Astrocyte (in vitro differentiated cells and primary cell): ENCODE results near the gene PSMD1. TPM values are rescaled to one million over a fixed set of nuclear protein-coding genes. Genes with fewer than 3 reads are reported as not detected.

Source experiments
- DNase-seq: peaks from one replicate; pipeline ENCODE4 v3.0.0-alpha.2; 2010; ENCODE audit warnings: low read depth
- FAIRE-seq: peaks from 2 replicates; lab custom pipeline; 2011; peaks lifted over from hg19 to GRCh38; lab: Jason Lieb, UNC
- H2AFZ ChIP-seq: 2 replicates; pipeline ENCODE4 v1.6.0; 2012; ENCODE audit warnings: low read depth, low read length, inconsistent platforms
- H3K27ac ChIP-seq: 2 replicates; pipeline ENCODE4 v1.5.1; 2011; ENCODE audit warnings: low read depth, low read length, inconsistent platforms
- H3K27me3 ChIP-seq: 2 replicates; pipeline ENCODE4 v1.6.0; 2011; ENCODE audit warnings: low read length, inconsistent platforms; ENCODE audit not compliant: insufficient read depth
- H3K36me3 ChIP-seq: 2 replicates; pipeline ENCODE4 v1.5.1; 2011; ENCODE audit warnings: low read length, inconsistent platforms; ENCODE audit not compliant: insufficient read depth
- H3K4me1 ChIP-seq: 2 replicates; pipeline ENCODE4 v1.5.1; 2011; ENCODE audit warnings: low read length, inconsistent platforms; ENCODE audit not compliant: insufficient read depth
- H3K4me2 ChIP-seq: 2 replicates; pipeline ENCODE4 v1.6.0; 2012; ENCODE audit warnings: low read length, inconsistent platforms
- H3K4me3 ChIP-seq: 2 replicates; pipeline ENCODE4 v1.5.1; 2011; ENCODE audit warnings: low read depth, mild to moderate bottlenecking, low read length, inconsistent platforms; ENCODE audit not compliant: insufficient read depth
- H3K79me2 ChIP-seq: 2 replicates; pipeline ENCODE4 v1.6.0; 2012; ENCODE audit warnings: mild to moderate bottlenecking, low read length, inconsistent platforms; ENCODE audit not compliant: insufficient read depth
- H3K9ac ChIP-seq: 2 replicates; pipeline ENCODE4 v1.6.0; 2012; ENCODE audit warnings: mild to moderate bottlenecking, low read length, inconsistent platforms
- H3K9me3 ChIP-seq: 2 replicates; pipeline ENCODE4 v1.5.1; 2012; ENCODE audit warnings: low read depth, mild to moderate bottlenecking, low read length, inconsistent platforms; ENCODE audit not compliant: insufficient read depth
- H4K20me1 ChIP-seq: 2 replicates; pipeline ENCODE4 v1.6.0; 2012; ENCODE audit warnings: low read length, inconsistent platforms; ENCODE audit not compliant: insufficient read depth
- H3K27ac Mint-ChIP-seq: one replicate; pipeline ENCODE4 v1.8.0; 2021; ENCODE audit warnings: mild to moderate bottlenecking, mixed read lengths; ENCODE audit not compliant: unreplicated experiment
- H3K27me3 Mint-ChIP-seq: one replicate; pipeline ENCODE4 v1.8.0; 2021; ENCODE audit warnings: low read depth, mixed read lengths; ENCODE audit not compliant: unreplicated experiment
- H3K36me3 Mint-ChIP-seq: one replicate; pipeline ENCODE4 v1.8.0; 2021; ENCODE audit warnings: low read depth, mixed read lengths; ENCODE audit not compliant: unreplicated experiment
- H3K4me1 Mint-ChIP-seq: one replicate; pipeline ENCODE4 v1.8.0; 2021; ENCODE audit warnings: low read depth, mixed read lengths; ENCODE audit not compliant: unreplicated experiment
- H3K4me3 Mint-ChIP-seq: one replicate; pipeline ENCODE4 v1.8.0; 2021; ENCODE audit warnings: mild to moderate bottlenecking, moderate library complexity, mixed read lengths; ENCODE audit not compliant: unreplicated experiment
- H3K9me3 Mint-ChIP-seq: one replicate; pipeline ENCODE4 v1.8.0; 2021; ENCODE audit warnings: mild to moderate bottlenecking, mixed read lengths; ENCODE audit not compliant: unreplicated experiment
- EZH2 ChIP-seq: IDR thresholded peaks from 2 replicates; pipeline ENCODE4 v1.6.1; 2012; ENCODE audit warnings: mild to moderate bottlenecking, low read length, inconsistent platforms; ENCODE audit not compliant: insufficient read depth
- total RNA-seq: library from RNA; stranded (reverse); gene quantifications from 2 replicates; pipeline ENCODE4 v1.2.1, GENCODE V29; 2021
- TF ChIP-seq, protein P1 (sequence below): IDR thresholded peaks from 2 replicates; pipeline ENCODE4 v1.5.1; 2011; ENCODE audit warnings: low read depth, mild to moderate bottlenecking, inconsistent platforms, low read length, moderate library complexity; ENCODE audit not compliant: insufficient read depth

PSMD1 gene
- total RNA-seq, 1 donor from 2014 or later: 151 TPM

DNA sequence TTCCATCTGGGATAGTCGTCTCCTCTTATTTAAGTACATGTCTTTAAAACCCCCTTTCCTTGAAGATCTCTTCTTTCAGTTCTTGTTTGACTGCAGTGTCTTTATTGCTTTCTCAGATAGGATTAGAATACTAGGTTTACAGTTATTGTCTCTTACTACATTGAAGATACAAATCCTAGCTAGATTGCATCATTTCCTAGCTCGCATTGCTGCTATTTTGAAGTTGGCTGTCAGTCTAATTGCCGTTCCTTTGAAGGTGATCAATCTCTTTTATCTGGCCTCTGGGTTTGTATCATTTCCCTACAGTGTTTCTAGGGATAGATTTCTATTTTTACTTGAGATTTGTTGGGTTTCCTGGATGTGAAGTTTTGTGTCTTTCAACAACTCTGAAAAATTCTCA is 162.6 kb downstream of the PSMD1 start:
- no peak overlapping the region for H3K9ac ChIP-seq
- no peak overlapping the region for H2AFZ ChIP-seq
- no peak overlapping the region for H3K4me2 ChIP-seq
- H3K4me1 ChIP-seq: no peaks in the 10 kb centered on the region
- peaks cover 6% of the 10 kb centered on the region for H4K20me1 ChIP-seq
- Mint-ChIP-seq H3K27me3 (no peaks in the 10 kb centered on the region), H3K36me3 (peaks cover 26% of the 10 kb centered on the region), H3K4me1 (peaks cover 4% of the 10 kb centered on the region), H3K4me3 (no peak overlapping the region), H3K27ac (no peak overlapping the region), H3K9me3 (peaks cover 1% of the 10 kb centered on the region)
- no peak for DNase-seq
- no peak overlapping the region for H3K27ac ChIP-seq
- no peak overlapping the region for H3K4me3 ChIP-seq
- no peak for FAIRE-seq
- peaks cover 49% of the 10 kb centered on the region for H3K36me3 ChIP-seq
- H3K27me3 ChIP-seq: no peaks in the 10 kb centered on the region
- TF ChIP-seq, protein P1, sequence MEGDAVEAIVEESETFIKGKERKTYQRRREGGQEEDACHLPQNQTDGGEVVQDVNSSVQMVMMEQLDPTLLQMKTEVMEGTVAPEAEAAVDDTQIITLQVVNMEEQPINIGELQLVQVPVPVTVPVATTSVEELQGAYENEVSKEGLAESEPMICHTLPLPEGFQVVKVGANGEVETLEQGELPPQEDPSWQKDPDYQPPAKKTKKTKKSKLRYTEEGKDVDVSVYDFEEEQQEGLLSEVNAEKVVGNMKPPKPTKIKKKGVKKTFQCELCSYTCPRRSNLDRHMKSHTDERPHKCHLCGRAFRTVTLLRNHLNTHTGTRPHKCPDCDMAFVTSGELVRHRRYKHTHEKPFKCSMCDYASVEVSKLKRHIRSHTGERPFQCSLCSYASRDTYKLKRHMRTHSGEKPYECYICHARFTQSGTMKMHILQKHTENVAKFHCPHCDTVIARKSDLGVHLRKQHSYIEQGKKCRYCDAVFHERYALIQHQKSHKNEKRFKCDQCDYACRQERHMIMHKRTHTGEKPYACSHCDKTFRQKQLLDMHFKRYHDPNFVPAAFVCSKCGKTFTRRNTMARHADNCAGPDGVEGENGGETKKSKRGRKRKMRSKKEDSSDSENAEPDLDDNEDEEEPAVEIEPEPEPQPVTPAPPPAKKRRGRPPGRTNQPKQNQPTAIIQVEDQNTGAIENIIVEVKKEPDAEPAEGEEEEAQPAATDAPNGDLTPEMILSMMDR: no peak
- TF ChIP-seq EZH2: no peak
- peaks cover 2% of the 10 kb centered on the region for H3K79me2 ChIP-seq
- H3K9me3 ChIP-seq: no peaks in the 10 kb centered on the region

GRCh38 chr2:231221761-231222160 is 165.1 kb downstream of the PSMD1 start:
- Histone ChIP-seq H3K4me2 (no peak overlapping the region), H3K4me3 (no peak overlapping the region), H3K79me2 (no peaks in the 10 kb centered on the region), H3K27ac (peak overlapping the region; percentile 65), H3K9me3 (no peaks in the 10 kb centered on the region), H2AFZ (no peak overlapping the region), H3K36me3 (peaks cover 42% of the 10 kb centered on the region), H3K27me3 (no peaks in the 10 kb centered on the region), H3K4me1 (no peaks in the 10 kb centered on the region), H4K20me1 (peaks cover 2% of the 10 kb centered on the region), H3K9ac (peak overlapping the region; percentile 52)
- Mint-ChIP-seq H3K27me3 (no peaks in the 10 kb centered on the region), H3K36me3 (peaks cover 10% of the 10 kb centered on the region), H3K9me3 (peaks cover 1% of the 10 kb centered on the region), H3K27ac (peak overlapping the region; percentile 35), H3K4me1 (peaks cover 4% of the 10 kb centered on the region), H3K4me3 (no peak overlapping the region)
- TF ChIP-seq, protein P1: no peak
- FAIRE-seq: no peak
- DNase-seq: no peak

Other genes starting within 250 kb of the PSMD1 start
- gene ITM2C, start 191.9 kb upstream of the PSMD1 start, total RNA-seq: 458 and 582 TPM in 2 replicates
- gene GPR55, start 131.6 kb upstream of the PSMD1 start, total RNA-seq: 0.12 TPM in 1 of 2 replicates, not detected in the other
- gene SPATA3, start 60.7 kb upstream of the PSMD1 start, total RNA-seq: not detected in 2 replicates
- gene C2orf72, start 19.3 kb upstream of the PSMD1 start, total RNA-seq: 0.84 and 1.0 TPM in 2 replicates
- 0.27 TPM in 1 of 2 replicates, not detected in the other for gene HTR2B, start 68.2 kb downstream of the PSMD1 start, total RNA-seq
- 42.7 and 52.4 TPM in 2 replicates for gene ARMC9, start 141.8 kb downstream of the PSMD1 start, total RNA-seq